ENCODE data around the gene CLINT1.
A peak's percentile ranks its signal among the peaks of the same experiment; 100 is the strongest.

Gene CLINT1

GRCh38 chr5:157820593-157821252 is 38.2 kb downstream of the CLINT1 start:
- peak; percentile 45 for DNase-seq (ENCODE audit: low read depth)
- H3K4me3 ChIP-seq (ENCODE audit: low read depth, low read length) = no peak overlapping the region
- TF ChIP-seq CTCF (IDR thresholded peaks at IDR 0.05; ENCODE audit: control insufficient read depth, extremely low read depth, insufficient read depth) = peak; percentile 46

GRCh38 chr5:157819502-157820115 is 39.3 kb downstream of the CLINT1 start:
- DNase-seq (ENCODE audit: low read depth) = no peak
- H3K4me3 ChIP-seq (ENCODE audit: low read depth, low read length) = no peak overlapping the region
- no peak for TF ChIP-seq CTCF (IDR thresholded peaks at IDR 0.05; ENCODE audit: control insufficient read depth, extremely low read depth, insufficient read depth)

GRCh38 chr5:157818368-157818767 is 40.6 kb downstream of the CLINT1 start:
- no peak for TF ChIP-seq CTCF (IDR thresholded peaks at IDR 0.05; ENCODE audit: control insufficient read depth, extremely low read depth, insufficient read depth)
- DNase-seq (ENCODE audit: low read depth) = no peak
- no peak overlapping the region for H3K4me3 ChIP-seq (ENCODE audit: low read depth, low read length)

- H3K4me3 ChIP-seq (ENCODE audit: low read depth, low read length) = no peak overlapping the region
- TF ChIP-seq CTCF (IDR thresholded peaks at IDR 0.05; ENCODE audit: control insufficient read depth, extremely low read depth, insufficient read depth) = no peak
- no peak for DNase-seq (ENCODE audit: low read depth)
Measured at GRCh38 chr5:157817928-157818327, 41.0 kb downstream of the CLINT1 start.

GRCh38 chr5:157817387-157817702 is 41.6 kb downstream of the CLINT1 start:
- DNase-seq (ENCODE audit: low read depth) = no peak
- TF ChIP-seq CTCF (IDR thresholded peaks at IDR 0.05; ENCODE audit: control insufficient read depth, extremely low read depth, insufficient read depth) = no peak
- H3K4me3 ChIP-seq (ENCODE audit: low read depth, low read length) = no peak overlapping the region

GRCh38 chr5:157816682-157817386 is 42.1 kb downstream of the CLINT1 start:
- H3K4me3 ChIP-seq (ENCODE audit: low read depth, low read length) = no peak overlapping the region
- peak; percentile 31 for TF ChIP-seq CTCF (IDR thresholded peaks at IDR 0.05; ENCODE audit: control insufficient read depth, extremely low read depth, insufficient read depth)
- DNase-seq (ENCODE audit: low read depth) = no peak
